Central memory CD8-positive, alpha-beta T cell (primary cell): ENCODE measurements around the gene BAHCC1.

Source experiments
- ATAC-seq: fragments of 150-1000 bp; cut with Tn5 transposase; replicated peaks from 2 replicates; pipeline ENCODE4 v1.10.0; 2022; ENCODE audit warnings: mild to moderate bottlenecking, moderate FRiP score, moderate number of reproducible peaks; ENCODE audit not compliant: poor library complexity, severe bottlenecking; ENCODE audit errors: extremely low read depth
- DNase-seq, 2 donors: peaks; one replicate each; pipeline ENCODE4 v3.0.0; 2021; ENCODE audit warnings: low spot score in 2 of 2
- H3K27ac Mint-ChIP-seq: one replicate; pipeline ENCODE4 v1.8.0; 2022; ENCODE audit warnings: low read depth, mild to moderate bottlenecking, moderate library complexity, mixed read lengths
- H3K27me3 Mint-ChIP-seq: one replicate; pipeline ENCODE4 v1.8.0; 2022; ENCODE audit warnings: mixed read lengths
- H3K36me3 Mint-ChIP-seq: one replicate; pipeline ENCODE4 v1.8.0; 2022; ENCODE audit warnings: mild to moderate bottlenecking, moderate library complexity, mixed read lengths; ENCODE audit not compliant: insufficient read depth
- H3K4me1 Mint-ChIP-seq: one replicate; pipeline ENCODE4 v1.8.0; 2022; ENCODE audit warnings: mixed read lengths
- H3K4me3 Mint-ChIP-seq: one replicate; pipeline ENCODE4 v1.8.0; 2022; ENCODE audit warnings: mild to moderate bottlenecking, moderate library complexity, mixed read lengths
- H3K9me3 Mint-ChIP-seq: one replicate; pipeline ENCODE4 v1.8.0; 2022; ENCODE audit warnings: mixed read lengths

The BAHCC1 gene

GRCh38 chr17:81427173-81428120 is 32.2 kb downstream of the BAHCC1 start:
- peaks cover 11% of the 10 kb centered on the region for H3K27me3 Mint-ChIP-seq
- no peaks in the 10 kb centered on the region for H3K4me1 Mint-ChIP-seq
- ATAC-seq, result no peak
- H3K27ac Mint-ChIP-seq, result no peak overlapping the region
- H3K9me3 Mint-ChIP-seq, result no peaks in the 10 kb centered on the region
- H3K4me3 Mint-ChIP-seq, result no peak overlapping the region
- no peak for DNase-seq
- peaks cover 9% of the 10 kb centered on the region for H3K36me3 Mint-ChIP-seq

DNA sequence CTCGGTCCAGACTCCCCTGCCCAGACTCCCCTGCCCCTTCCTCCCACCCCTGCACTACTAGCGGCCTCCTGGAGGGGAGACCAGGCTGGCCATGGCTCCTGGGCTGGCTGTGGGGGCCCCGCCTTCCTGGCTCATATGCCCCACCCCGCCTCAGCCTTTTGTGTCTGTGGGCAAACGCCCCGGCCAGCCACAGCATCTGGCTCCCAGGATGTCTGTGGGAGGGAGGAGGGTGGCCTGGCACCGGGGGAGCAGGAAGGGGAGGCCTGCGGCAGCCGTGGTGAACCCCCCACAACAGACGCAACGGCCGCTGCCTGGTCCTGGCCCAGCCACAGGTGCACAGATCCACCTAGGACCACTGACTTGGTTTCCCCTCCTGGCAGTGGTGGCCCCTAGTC is 32.9 kb downstream of the BAHCC1 start:
- H3K27ac Mint-ChIP-seq, result no peak overlapping the region
- H3K9me3 Mint-ChIP-seq, result no peaks in the 10 kb centered on the region
- no peak overlapping the region for H3K4me3 Mint-ChIP-seq
- ATAC-seq (peak; percentile 34), DNase-seq (peak in 1 of 2 donors; percentile 19)
- H3K36me3 Mint-ChIP-seq, result peaks cover 9% of the 10 kb centered on the region
- H3K4me1 Mint-ChIP-seq, result no peaks in the 10 kb centered on the region
- H3K27me3 Mint-ChIP-seq, result peaks cover 11% of the 10 kb centered on the region

DNA sequence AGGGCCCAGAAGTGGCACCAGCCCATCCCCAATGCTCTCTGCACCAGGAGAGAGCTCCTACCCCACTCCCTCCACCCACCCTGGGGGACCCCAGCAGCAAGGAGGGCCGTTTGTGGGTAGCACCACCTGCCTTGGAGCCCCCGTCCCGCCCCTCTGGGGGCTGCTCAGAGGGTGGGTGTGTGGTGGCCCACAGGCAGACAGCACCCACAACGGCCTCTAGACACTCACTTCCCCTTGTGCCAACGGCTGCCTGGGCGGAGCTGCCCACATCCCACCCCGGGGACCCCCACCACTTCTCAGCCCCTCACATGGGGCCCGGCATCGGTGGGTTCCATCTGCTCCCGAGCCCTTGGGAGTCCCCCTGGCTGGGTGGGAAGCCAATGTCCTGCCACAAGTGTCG is 33.3 kb downstream of the BAHCC1 start:
- no peaks in the 10 kb centered on the region for H3K9me3 Mint-ChIP-seq
- no peak overlapping the region for H3K4me3 Mint-ChIP-seq
- H3K27me3 Mint-ChIP-seq, result peaks cover 11% of the 10 kb centered on the region
- no peaks in the 10 kb centered on the region for H3K4me1 Mint-ChIP-seq
- no peak overlapping the region for H3K27ac Mint-ChIP-seq
- DNase-seq, result no peak
- H3K36me3 Mint-ChIP-seq, result peaks cover 7% of the 10 kb centered on the region
- peak; percentile 24 for ATAC-seq

DNA sequence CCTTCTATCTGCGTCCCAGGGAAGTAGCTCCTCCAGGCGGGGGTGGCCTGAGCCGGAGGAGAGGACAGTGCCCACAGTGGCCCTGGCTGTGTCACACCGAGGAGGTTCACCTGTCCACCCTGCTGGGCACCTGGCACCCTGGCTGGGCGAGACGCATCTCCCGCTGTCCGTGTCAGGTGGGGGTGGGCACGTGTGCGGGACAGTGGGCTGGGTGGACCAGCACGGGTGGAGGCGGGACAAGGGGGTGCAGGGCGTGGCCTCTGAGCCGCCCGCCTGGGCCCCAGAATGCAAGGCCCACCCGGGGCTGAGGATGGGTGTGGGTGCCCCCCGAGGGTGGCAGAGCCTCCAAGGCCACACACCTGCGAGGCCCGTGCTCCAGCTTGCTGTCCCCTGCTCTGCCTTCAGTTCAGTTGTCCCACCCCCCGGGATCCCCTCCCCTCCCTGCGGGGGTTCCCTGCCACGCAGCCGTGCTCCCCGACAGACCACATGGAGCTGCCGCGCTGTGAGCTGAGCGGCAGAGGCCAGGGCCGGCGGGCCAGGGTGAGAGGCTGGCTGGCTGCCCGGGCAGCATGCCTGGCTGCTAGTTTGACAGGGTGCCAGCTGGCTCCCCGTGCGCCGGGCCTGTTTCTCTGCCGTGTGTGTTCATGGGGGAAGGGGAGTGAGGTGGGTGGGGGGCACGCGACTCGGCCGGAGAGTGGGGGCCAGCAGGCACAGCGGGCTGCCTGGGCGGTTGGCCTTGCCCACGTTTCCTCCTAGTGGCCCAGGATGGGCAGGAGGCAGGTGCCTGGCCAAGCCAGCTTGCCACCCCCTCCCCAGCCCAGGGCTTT is 33.9 kb downstream of the BAHCC1 start:
- Mint-ChIP-seq H3K4me3 (no peak overlapping the region), H3K4me1 (no peaks in the 10 kb centered on the region), H3K27me3 (peaks cover 12% of the 10 kb centered on the region), H3K27ac (no peak overlapping the region), H3K9me3 (no peaks in the 10 kb centered on the region), H3K36me3 (peaks cover 5% of the 10 kb centered on the region)
- no peak for ATAC-seq
- no peak for DNase-seq

DNA sequence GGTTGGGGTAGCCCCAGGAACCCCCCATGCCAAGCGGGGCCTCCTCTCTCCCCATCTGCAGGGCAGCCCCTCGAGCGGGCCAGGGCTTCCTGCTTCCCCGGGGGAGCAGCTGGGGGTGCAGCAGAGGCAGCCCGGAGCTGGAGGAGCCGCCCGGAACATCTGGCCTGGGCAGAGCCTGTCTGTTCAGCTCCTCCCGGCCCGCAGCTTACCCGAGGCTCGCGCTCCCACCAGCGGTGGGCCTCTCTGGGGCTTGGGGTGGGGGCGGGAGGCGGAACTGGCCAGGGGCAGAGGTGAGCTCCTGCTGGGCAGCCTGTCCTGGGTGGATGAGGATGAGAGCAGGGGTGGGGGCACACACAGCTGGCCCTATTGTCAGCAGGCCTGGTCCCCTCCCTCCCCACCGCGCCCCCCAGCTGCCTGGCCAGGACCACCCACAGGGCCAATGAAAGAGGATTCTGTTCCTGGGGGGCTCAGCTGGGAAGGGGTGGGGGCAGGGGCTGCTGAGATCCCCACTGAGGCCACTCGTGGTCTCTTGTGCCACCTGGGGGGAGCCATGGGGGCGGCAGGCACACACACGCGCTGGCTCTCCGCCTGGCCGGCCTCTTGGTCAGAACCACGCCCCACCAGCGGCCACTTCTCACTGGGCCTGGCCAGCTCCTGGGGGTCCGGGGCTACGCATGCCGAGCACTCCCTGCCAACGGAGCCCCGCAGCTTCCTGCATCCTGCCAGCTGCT is 34.7 kb downstream of the BAHCC1 start:
- no peaks in the 10 kb centered on the region for H3K9me3 Mint-ChIP-seq
- peaks cover 5% of the 10 kb centered on the region for H3K36me3 Mint-ChIP-seq
- no peak overlapping the region for H3K27ac Mint-ChIP-seq
- ATAC-seq (no peak), DNase-seq (no peak)
- peaks cover 20% of the 10 kb centered on the region for H3K27me3 Mint-ChIP-seq
- no peak overlapping the region for H3K4me3 Mint-ChIP-seq
- no peaks in the 10 kb centered on the region for H3K4me1 Mint-ChIP-seq

DNA sequence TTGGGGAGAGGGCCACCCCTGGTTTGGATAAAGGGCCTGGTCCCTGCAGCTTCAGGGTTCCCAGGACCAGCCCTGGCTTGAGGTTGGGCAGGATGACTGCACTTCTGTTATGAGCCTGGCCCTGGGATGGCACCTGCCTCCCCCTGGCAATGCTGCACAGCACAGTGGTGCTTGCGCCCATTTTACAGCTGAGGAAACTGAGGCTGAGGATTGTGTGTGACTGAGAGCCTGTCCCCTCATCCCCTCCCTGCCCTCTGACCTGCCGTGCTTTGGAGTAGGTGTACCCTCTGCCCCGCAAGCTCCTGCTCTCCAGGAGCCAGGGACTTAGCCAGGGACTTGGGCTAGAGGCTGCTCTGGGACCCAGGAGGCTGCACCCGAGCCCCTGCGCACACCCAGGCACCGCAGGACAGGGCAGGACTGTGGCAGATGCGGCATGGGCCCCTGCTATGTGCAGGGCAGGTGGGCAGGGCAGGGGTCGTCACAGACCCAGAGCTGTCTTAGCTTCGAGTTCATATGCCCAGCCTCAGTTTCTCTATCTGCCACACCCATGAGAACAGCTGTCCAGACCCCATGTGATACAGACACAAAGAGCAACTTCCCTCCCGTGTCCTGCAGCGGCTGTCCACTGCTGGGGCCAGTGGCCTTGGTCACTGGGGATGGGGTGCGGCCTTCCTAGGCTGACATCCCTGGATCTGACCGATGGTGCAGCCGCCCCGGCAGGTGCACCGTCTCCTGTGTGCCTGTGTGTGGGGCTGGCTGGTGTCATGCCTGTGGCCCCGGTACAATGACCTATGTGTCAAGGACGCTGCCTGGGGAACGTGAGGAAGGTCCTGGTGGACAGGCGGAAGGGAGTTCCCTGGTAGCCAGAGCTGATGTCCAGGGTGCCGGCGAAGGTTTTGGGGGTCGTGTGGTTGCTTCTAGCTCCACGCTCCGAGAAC is 36.6 kb downstream of the BAHCC1 start:
- ATAC-seq (no peak), DNase-seq (no peak)
- Mint-ChIP-seq H3K27ac (no peak overlapping the region), H3K4me1 (no peaks in the 10 kb centered on the region), H3K4me3 (no peak overlapping the region), H3K9me3 (no peaks in the 10 kb centered on the region), H3K27me3 (peaks cover 27% of the 10 kb centered on the region), H3K36me3 (peaks cover 5% of the 10 kb centered on the region)

- peaks cover 32% of the 10 kb centered on the region for H3K27me3 Mint-ChIP-seq
- H3K27ac Mint-ChIP-seq, result no peak overlapping the region
- ATAC-seq (no peak), DNase-seq (no peak)
- no peak overlapping the region for H3K4me3 Mint-ChIP-seq
- no peaks in the 10 kb centered on the region for H3K36me3 Mint-ChIP-seq
- H3K9me3 Mint-ChIP-seq, result no peaks in the 10 kb centered on the region
- no peaks in the 10 kb centered on the region for H3K4me1 Mint-ChIP-seq
These were observed 37.7 kb downstream of the BAHCC1 start for GRCh38 chr17:81432941-81433340.

- no peaks in the 10 kb centered on the region for H3K9me3 Mint-ChIP-seq
- H3K4me3 Mint-ChIP-seq, result no peak overlapping the region
- H3K27ac Mint-ChIP-seq, result no peak overlapping the region
- no peaks in the 10 kb centered on the region for H3K36me3 Mint-ChIP-seq
- H3K27me3 Mint-ChIP-seq, result peaks cover 39% of the 10 kb centered on the region
- DNase-seq (no peak), ATAC-seq (no peak)
- H3K4me1 Mint-ChIP-seq, result no peaks in the 10 kb centered on the region
These were observed 38.4 kb downstream of the BAHCC1 start for GRCh38 chr17:81433656-81434055.

- no peak overlapping the region for H3K27ac Mint-ChIP-seq
- H3K36me3 Mint-ChIP-seq, result no peaks in the 10 kb centered on the region
- H3K4me3 Mint-ChIP-seq, result no peak overlapping the region
- DNase-seq, result no peak
- peaks cover 43% of the 10 kb centered on the region for H3K27me3 Mint-ChIP-seq
- no peak for ATAC-seq
- H3K4me1 Mint-ChIP-seq, result peaks cover 2% of the 10 kb centered on the region
- H3K9me3 Mint-ChIP-seq, result no peaks in the 10 kb centered on the region
These were observed 38.8 kb downstream of the BAHCC1 start for GRCh38 chr17:81434072-81434471.

DNA sequence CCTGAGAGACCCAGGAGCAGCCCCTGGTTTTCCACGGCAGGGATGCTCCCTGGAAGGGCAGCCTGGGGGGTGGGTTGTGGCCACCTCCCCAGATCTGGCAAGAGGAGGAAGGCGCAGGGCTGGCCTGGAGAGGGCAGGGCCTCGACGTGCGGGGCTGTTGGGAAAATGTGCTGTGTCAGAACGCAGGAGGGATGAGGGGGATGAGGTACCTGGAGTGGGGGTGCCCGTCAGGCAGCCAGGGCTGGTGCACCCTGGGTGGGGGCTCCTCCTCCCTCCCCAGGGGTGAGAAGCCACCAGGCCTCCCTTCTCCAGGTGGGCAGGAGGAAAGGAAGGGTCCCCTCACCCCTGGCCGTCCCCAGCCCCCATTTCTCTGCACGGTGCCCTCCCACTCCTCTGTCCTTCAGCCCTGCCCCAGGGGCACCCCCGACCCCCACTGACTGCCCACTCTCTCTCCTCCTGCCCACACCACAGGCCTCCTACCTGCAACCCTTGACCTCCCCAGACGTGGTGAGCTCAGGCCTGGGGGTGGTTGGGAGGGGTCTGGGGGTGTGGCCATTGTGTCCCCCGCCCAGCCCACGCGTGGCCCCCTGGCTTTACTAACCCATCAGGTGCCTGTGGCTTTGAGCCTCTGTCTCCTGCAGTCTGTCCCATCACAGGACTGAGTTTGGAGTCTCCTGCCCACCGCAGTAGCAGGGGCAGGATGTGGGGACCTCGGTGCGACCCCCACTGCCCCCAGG is 39.6 kb downstream of the BAHCC1 start:
- ATAC-seq, result no peak
- Mint-ChIP-seq H3K9me3 (no peaks in the 10 kb centered on the region), H3K27me3 (peaks cover 51% of the 10 kb centered on the region)

DNA sequence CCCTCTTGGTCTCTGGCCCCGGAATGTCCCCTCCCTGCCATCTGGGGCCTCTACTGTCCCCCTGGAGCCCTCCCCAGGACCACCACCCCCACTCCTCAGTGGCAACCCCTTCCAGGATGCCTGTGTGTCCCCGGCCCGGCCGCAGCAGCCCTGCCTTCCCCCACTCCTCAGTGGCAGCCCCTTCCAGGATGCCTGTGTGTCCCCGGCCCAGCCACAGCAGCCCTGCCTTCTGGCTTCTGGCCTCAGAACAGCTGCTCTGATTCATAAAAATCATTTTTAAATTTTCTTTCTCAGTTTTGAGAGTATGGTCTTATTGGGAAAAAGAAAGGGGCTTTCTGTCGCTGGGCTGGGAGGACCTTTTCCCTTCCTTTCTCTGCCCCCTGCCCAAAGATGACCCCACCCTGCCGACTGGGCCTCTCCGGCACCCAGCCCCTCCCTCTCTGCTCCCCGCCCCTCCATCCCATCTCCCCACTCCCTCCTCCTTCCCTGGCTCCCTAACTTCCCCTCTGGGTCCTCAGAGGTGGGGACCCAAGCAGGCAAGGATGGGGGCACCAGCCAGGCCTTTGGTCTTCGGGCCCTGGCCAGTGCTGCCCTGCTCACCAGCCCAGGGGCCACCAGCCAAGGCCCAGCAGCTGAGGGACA is 40.5 kb downstream of the BAHCC1 start:
- Mint-ChIP-seq H3K9me3 (no peaks in the 10 kb centered on the region), H3K4me3 (no peak overlapping the region), H3K4me1 (peaks cover 4% of the 10 kb centered on the region), H3K27me3 (peaks cover 46% of the 10 kb centered on the region), H3K27ac (no peak overlapping the region), H3K36me3 (peaks cover under 1% of the 10 kb centered on the region)
- ATAC-seq (no peak), DNase-seq (no peak)

More for the DNA sequence above, 39.6 kb downstream of the BAHCC1 start:
- H3K4me1 Mint-ChIP-seq, result peaks cover 4% of the 10 kb centered on the region
- no peaks in the 10 kb centered on the region for H3K36me3 Mint-ChIP-seq
- H3K27ac Mint-ChIP-seq, result no peak overlapping the region
- no peak overlapping the region for H3K4me3 Mint-ChIP-seq
- DNase-seq, result no peak
